NCI-H187 (cell line): ENCODE data around the gene G2E3.
"Not testable (repeated sequence)": the region's sequence is repeated elsewhere in the genome, so short reads cannot be mapped to it uniquely, and the experiment has no call there.

Experiments
- DNase-seq, 2 experiments: peaks; one replicate each; lab custom pipeline; 2025; lab: John Stamatoyannopoulos, UW

Gene G2E3

GRCh38 chr14:30604696-30605095, 45.7 kb downstream of the G2E3 start:
- DNase-seq = not testable (repeated sequence)

DNA sequence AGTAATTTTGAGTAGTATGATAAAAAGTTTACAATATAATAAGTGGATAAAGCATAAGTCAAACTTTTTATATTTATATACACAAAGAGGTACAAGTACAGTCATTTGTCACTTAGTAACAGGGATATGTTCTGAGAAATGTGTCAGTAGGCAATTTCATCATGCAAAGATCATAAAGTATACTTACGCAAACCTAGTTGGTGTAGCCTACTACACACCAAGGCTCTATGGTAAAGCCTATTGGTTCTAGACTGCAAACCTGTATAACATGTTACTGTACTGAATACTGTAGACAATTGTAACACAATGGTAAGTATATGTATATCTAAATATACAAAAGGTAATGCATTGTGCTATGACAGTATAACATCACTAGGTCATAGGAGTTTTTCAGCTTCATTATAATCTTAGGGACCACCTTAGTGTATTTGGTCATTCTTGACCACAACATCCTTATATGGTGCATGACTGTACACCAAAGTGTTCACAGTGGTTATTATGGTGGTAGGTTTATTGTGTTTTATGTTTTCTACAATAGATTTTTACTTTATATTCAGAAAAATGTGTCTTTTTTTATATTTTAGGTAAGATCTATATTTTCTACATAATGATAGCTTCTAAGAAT, 48.3 kb downstream of the G2E3 start:
- DNase-seq = no peak

DNA sequence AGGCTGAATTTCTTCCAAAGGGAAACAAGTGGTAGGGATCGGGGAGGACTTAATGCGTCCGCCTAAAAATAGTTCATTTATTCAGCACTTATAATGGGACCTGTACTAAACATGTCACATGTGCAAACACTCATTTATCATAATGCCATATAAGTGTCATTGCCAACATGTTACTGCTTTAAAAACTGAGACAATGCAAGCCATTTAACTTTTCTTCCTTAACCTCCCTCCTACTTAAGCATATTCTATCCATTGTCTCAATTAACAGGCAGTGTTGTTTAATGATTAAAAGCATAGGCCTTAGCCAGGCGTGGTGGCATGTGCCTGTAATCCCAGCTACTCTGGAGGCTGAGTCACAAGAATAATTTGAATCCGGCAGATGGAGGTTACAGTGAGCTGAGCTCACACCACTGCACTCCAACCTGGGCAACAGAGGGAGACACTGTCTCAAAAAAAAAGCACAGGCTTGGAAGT, 49.6 kb downstream of the G2E3 start:
- DNase-seq = no peak

- peak; percentile 4 to 59 for DNase-seq
Observed at GRCh38 chr14:30610787-30611343, 51.9 kb downstream of the G2E3 start.

DNA sequence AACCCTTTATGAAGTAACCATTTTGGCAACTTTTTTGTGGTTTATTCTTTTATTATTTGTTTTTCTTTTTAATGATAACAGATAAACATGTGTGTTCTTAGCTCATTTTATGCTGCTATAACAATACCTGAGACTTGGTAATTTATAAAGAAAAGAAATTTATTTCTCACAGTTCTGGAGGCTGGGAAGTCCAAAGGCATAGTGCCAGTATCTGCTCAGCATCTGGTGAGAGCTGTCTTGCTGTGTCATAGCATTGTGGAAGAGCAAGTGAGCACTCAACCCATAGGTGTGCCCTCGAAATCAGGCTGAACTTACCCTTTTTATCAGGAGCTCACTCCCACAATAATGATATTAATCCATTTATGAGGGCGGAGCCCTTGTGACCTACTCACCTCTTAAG, 55.2 kb downstream of the G2E3 start:
- no peak for DNase-seq

DNA sequence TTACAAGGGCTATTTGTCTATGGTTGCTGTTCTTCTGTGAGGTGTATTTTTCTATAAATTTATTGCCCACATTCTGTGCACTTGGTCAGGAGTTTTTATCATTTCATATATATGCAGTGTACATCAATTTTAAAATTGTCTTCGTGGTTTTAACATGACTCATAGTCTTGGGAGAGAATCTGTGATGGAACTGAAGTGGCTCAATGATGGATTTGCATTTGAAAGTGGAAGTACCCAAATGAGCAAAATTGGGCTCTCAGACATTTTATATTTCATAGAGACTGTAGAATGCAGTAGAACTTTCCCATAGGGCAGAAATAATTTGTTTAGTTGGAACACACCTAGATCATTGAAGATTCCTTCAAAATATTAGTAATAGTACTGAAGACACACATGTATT, 61.2 kb downstream of the G2E3 start:
- DNase-seq = no peak

- no peak for DNase-seq
Observed at GRCh38 chr14:30621354-30621939, 62.5 kb downstream of the G2E3 start.

- peak; percentile 94 to 97 for DNase-seq
Observed at GRCh38 chr14:30621940-30622830, 63.2 kb downstream of the G2E3 start, which contains the start of gene SCFD1. Gene SCFD1 (plus strand): TSS chr14:30622319. CDS start chr14:30622339, 20 bp downstream.

- DNase-seq = no peak
Observed at GRCh38 chr14:30623412-30624131, 64.6 kb downstream of the G2E3 start.

DNA sequence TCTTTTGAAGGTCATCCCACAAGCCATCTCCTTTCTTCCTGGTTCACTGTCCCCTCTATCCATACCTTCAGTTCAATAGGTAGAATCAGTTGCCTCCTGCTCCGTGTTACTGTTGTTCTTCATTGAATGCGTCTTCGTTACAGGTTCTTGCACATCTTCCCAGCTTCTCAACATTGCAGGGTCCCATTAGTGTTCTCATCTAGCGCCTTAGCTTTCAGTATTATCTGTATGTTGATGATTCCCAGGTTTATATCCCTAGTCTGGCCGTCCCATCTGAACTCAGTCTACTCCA, 65.1 kb downstream of the G2E3 start:
- DNase-seq = no peak

DNA sequence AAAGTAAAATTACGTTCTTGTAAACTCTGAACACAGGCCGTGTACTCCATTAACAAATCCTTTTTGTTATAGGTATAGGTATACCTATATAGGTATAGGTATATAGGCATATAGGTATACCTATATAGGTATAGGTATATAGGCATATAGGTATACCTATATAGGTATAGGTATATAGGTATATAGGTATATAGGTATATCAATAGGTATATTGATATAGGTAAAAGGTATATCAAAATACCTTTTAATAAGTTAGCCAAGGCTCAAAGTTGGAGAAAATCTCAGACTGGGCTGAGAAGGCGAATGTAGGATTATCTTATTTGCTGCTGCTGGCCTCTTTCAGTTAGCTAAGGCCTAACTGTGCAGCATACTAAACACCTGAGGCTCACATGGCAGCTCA, 66.6 kb downstream of the G2E3 start:
- DNase-seq = no peak

GRCh38 chr14:30629432-30629831, 70.5 kb downstream of the G2E3 start:
- DNase-seq = not testable (repeated sequence)

- no peak for DNase-seq
Observed at GRCh38 chr14:30630248-30630647, 71.3 kb downstream of the G2E3 start.

- no peak for DNase-seq
Observed at GRCh38 chr14:30632730-30633129, 73.8 kb downstream of the G2E3 start.

DNA sequence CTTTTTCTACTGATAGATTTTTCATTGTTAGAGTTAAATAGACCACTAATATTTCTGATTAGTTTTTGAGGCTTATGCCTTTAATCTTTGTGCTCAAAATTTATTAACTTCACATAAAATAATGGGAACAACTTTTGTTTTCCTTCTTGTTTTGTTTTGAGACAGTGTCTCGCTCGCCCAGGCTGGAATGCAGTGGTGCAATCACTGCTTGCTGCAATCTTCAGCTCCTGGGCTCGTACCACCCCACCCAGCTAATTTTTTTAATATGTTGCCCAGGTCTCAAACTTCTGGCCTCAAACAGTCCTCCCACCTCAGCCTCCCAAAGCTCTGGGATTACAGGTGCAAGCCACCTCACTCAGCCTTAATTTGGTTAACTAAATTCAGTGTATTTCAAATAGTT, 80.0 kb downstream of the G2E3 start:
- DNase-seq = no peak

GRCh38 chr14:30641207-30641606, 82.2 kb downstream of the G2E3 start:
- DNase-seq = no peak

- DNase-seq = not testable (repeated sequence)
Observed at GRCh38 chr14:30644462-30644861, 85.5 kb downstream of the G2E3 start.

- DNase-seq = no peak
Observed at GRCh38 chr14:30645600-30645999, 86.6 kb downstream of the G2E3 start.

GRCh38 chr14:30648471-30648870, 89.5 kb downstream of the G2E3 start:
- DNase-seq = no peak

- no peak for DNase-seq
Observed at GRCh38 chr14:30651937-30652336, 93.0 kb downstream of the G2E3 start.

GRCh38 chr14:30655124-30655523, 96.2 kb downstream of the G2E3 start:
- no peak for DNase-seq

- no peak for DNase-seq
Observed at GRCh38 chr14:30655658-30656057, 96.7 kb downstream of the G2E3 start.
